Stimulated activated CD4-positive, alpha-beta T cell treated with anti-CD3 and anti-CD28 coated beads, Interleukin-2, amount 100 ng/mL, for 4 hours (primary cell): ENCODE results near the gene TJAP1.
"Not testable (repeated sequence)": the region's sequence is repeated elsewhere in the genome, so short reads cannot be mapped to it uniquely, and the experiment has no call there.

Source experiments
- DNase-seq: peaks from one replicate; pipeline ENCODE4 v3.0.0-alpha.2; 2020; ENCODE audit warnings: low read depth

Gene TJAP1

DNA sequence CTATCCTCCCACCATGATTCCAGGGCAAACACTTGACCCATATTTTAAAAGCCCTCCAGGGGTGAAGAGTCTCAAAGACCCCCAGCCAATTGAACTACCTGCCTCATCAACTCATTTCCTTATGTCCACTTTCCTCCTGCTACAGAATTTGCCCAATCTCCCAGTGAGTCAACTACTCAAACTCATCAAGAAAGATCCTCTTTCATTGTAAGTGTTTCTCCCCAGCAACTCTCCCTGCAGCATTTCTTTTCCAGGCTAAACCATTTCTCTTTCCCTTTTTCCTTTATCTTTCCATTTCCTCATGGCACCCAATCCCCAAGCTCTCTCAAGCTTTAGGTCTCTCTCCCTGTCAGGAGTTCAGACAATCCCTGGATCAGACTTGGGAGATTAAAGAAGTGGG is 23.5 kb upstream of the TJAP1 start:
- no peak for DNase-seq

DNA sequence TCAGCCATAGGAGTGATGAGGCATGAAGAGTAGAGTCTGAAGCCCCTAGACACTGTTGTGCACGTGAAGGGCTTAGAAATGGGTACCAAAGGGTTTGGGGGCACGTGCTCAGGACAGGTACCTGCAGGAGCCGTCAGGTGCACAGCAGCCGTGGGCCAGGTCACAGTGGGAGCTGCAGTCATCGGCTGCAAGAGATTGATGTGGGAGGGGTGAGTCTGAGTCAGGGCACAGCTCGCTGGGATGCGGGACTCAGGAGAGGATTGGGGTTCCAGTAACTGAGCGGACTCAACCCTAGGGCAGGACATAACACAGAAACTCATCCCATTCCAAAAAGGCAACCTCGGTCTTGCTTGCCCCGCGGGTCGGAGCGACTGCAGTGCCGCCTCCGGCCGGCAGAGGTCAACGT is 23.1 kb upstream of the TJAP1 start:
- DNase-seq: peak; percentile 35

DNA sequence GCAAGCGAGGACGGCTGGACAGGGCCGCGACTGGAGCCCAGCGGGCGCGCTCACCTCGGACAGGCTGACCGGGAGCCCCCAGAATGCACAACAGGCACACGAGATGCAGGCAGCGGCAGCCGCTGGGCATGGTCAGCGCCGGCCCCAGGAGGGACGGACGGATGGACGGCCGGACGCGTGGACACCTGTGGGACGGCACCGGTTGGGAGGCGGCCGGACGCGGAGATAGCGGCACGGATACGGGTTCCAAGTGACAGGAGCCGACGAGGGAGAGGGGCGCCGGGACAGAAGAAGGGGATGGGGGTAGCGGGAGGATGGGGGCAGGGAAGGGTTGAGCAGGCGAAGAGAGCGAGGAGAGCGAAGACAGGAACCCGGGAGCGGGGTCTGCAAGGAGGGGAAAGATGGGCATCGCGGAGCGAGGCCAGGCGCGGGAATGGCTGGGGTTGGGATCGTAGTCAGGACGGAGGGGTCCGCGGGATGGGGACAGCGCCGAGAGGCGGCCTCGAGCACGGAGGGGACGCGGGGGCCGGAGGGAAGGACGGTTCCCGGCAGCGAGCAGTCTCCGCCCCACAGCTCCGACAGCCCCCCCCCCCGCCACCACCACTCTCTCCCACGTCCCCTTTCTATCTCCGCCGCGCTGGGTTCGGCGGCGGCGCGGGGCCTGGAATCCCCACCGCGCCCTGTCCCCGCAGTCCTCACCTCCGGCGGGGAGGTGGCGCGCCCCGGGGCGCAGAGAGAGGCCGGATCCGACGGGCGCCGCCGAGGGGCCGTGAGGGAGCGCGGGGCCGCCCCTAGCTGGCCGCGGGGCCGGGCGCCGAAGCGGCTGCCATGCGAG is 22.5 kb upstream of the TJAP1 start:
- peak; percentile 23 for DNase-seq

DNA sequence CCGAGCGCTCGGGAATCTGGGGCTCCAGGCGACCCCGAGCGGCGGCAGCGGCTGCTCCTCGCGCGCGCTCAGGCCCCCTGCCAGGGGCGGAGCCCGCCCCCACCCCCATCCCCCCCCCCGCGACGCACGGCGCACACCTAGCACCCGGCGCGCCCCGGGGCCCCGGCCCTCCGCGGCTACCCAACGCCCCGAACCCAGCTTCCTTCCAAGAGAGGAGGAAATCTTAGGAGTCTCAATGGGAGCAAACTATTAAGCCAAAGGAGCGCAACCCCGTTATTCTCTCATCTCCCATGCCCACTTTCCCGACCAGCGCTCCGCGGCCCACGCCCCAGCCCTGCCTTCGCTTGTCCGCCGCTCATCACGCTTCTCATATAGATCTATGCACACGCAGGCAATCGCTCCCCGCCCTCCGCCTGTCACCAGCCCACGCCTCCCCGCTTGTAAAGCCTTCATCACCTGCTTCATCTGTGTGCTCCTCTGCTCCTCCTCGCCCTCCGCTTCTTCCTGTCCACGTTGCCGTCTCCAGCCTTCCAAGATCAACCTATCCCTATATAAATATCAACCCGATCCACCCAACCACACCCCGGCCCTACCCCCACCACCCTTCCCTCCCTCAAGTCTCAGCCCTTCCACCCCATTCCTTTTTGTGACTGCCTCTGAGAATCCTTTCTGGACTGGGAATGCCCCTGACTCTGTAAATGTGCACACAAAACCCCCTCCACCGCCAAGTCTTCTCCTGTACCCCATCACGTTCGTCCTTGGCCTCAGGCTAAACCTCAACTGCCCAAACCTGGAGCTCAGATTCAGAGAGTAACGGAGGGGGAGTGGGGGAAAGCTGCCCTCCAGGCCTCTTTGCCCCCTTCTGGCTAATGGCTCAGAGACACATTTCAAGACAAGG is 21.6 kb upstream of the TJAP1 start, which contains the start of gene DLK2:
DLK2 (minus strand) TSS at position 18 of the 898 bp plus-strand sequence. CDS start 723 bp downstream, outside the sequence.
- DNase-seq: peak; percentile 71

DNA sequence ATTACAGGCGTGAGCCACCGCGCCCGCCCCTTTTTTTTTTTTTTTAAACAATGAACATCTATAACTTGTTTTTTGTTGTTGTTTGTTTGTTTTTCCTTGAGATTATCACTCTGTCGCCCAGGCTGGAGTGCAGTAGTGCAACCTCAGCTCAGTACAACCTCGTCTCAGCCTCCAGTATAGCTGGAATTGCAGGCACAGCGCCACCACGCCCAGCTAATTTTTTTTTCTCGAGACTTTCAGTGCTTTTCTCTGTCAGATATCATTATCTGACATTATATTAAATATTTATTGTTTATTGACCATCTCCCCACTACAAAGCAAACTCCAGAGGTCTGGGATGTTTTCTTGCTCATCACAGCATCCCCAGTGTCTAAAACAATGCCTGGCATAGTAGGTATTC is 19.7 kb upstream of the TJAP1 start:
- DNase-seq: no peak

DNA sequence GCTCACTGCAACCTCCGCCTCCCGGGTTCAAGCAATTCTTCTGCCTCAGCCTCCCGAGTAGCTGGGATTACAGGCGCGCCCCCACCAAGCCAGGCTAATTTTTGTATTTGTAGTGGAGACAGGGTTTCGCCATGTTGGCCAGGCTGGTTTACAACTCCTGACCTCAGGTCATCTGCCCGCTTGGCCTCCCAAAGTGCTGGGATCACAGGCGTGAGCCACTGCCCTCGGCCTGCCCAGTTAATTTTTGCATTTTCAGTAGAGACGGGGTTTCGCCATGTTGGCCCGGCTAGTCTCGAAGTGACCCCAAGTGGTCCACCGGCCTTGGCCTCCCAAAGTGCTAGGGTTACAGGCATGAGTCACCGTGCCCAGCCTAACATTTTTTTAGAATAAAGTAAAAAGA is 19.2 kb upstream of the TJAP1 start:
- DNase-seq: not testable (repeated sequence)

DNA sequence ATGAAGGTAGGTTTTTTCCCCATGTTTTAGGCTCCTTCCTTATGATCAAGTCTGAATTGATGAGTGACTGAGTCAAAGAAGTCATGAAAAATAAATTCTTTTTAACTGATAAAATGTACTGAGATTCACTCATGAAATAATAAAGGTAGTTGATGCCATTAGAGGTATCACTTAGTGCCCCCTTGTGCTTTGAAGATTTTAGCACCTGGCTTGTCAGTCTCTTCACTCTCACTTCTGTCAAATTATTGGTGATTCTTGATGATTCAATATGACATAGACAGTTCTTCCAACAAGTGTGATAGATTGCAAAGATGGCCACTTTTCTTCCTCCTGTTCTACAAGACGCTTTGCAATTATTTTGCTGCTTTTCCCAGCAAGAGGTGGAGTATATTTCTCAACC is 17.8 kb upstream of the TJAP1 start:
- no peak for DNase-seq

DNA sequence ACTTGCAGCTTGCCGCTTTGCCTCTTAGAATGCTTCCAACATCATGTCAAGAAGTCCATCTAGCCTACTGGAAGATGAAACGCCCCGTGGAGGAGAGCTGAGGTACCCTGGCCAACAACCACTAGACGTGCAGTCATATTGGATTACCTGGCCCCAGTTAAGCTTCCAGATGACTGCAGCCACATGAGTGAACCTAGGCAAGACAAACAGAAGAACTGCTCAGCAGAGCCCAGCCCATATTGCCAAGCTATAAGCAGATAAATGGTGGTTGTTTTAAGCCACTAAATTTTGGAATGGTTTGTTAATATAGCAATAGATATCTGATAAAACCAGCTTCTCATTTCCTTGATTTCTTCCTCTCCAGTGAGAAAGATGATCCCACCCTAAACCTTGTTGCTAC is 17.3 kb upstream of the TJAP1 start:
- no peak for DNase-seq

DNA sequence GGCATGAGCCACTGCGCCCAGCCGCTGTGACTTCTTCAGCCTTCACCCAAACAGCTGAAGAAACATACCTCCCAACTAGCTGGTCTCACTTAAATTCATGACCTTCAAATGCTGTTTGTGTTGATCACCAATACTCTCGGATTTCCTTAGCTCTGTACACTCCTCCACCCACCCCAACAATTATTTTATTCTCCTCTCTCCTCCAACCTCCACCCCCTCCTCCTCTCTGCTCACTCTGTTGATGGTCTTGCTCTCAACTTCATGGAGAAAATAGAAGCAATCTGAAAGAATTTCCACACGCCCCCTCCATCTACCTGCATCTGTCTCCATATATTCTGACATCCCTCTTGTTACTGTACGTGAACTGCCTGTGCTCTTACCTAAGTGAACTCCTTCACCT is 15.4 kb upstream of the TJAP1 start:
- DNase-seq: no peak

DNA sequence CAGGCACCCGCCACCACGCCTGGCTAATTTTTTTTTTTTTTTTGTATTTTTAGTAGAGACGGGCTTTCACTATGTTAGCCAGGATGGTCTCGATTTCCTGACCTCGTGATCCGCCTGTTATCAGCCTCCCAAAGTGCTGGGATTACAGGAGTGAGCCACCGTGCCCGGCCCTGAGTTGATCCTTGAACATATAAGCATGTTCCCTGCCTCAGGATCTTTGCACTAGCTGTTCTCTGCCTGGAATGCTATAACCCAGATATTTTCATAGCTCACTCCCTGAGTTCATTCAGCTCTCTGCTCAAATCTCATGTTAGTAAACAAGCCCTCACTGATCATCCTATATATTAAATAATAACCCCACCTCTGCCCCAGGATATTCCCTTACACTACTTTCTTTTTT is 13.0 kb upstream of the TJAP1 start:
- DNase-seq: no peak

DNA sequence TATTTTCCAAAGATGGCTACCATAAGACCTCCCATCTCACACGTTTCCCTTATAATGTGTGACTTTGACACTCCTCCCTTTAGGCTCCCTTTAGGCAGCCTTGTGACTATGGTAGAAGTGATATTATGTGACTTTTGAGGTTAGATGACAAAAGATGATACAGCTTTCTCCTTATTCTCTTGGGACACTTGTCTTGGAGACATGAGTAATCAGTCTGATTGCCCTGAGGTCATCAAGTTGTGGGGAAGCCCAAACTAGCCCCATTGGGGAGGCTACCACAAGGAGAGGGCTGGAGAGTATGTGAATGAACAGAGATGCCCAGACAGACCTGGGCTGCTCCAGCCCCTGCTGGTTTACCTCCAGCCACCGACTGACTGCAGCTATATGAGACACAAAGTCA is 11.4 kb upstream of the TJAP1 start:
- DNase-seq: no peak

DNA sequence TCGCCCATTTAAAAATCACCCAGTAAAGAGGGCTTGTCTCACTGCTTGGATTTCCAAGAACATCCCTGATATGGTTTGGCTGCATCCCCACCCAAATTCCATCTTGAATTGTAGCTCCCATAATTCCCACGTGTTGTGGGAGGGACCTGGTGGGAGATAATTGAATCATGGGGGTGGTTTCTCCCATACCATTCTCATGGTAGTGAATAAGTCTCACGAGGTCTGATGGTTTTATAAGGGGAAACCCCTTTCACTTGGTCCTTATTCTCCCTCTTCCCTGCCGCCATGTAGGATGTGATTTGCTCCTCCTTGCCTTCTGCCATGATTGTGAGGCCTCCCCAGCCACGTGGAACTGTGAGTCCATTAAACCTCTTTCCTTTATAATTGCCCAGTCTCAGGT is 10.1 kb upstream of the TJAP1 start:
- DNase-seq: not testable (repeated sequence)

DNA sequence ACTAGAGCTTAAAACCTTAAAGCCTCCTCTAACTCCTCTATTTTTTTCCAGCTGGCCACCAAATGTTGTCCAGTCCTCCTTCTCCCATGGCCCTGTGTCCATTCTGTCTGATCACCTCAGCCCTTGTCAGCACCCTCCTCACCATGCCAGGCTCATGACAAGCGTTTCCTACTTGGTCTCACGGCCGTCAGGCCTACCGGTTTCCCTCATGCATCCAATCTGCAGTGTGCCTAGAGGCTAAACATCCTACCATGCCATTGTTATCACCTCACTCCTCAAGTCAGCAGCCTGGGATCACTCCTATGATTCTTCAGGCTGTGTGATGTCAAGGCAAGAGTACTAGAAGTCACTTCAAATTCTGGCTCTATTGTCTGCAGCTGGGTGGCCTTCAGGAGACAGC is 9.6 kb upstream of the TJAP1 start:
- DNase-seq: no peak

DNA sequence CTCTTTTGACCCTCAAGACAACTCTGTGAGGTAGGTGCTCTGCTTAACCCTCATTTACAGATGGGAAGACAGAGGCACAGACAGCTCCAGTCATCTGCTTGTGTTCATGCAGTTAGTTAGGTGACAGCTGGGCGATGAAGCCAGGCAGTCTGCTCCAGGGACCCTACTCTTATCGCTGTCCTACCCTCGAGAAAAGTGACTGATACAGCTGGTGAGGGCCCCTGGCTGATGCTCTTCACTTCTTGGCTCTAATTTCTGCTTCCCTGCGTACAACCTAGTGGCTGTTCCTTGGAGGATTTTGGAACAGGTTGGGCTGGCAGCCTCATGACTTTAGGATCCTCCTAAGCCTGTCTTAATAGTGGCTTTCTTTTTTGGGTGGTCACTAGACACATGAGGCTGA is 9.1 kb upstream of the TJAP1 start:
- no peak for DNase-seq

DNA sequence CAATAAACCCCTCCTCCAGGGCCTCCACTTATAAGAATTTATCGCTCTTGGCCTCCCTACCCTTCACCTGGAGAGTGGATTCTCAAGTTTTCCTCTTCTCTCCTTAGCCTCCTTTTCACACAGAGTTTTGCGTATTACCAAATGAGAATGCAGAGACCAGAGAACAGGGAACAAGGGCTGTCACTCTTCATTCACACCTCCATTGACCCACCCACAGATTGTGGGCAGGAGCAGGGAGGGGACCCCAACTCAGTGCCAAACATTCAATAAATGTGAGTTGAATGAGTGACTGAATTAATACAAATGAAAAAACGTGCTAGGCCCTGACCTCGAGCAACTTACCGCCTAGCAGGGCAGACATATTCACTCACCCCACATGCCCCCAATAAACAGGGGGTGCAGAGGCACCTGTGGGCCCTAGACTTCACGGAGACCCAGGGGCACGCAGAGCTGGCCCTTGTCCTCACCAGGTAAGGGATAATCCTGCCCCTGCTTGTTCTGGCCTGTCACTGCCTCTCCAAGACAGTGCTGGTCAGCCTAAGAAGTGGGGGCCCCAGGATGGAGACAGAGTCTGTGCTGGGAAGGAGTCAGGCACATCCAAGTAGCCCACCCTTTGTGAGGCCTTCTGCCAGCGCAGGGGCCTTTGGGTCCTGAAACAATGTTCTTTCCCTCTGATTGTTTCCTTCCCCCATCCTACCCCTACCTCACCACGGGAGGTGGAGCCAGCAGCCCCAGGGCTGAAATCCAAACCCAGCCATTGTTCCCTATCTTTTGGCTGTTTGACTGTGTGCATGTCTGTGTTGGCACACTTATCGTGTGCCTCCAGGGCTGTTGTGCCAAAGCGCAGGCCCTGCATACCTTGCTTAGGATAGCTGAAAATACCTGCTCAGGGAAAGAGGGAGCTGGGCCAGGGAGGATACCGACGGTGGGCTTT is 8.4 kb upstream of the TJAP1 start:
- DNase-seq: no peak

DNA sequence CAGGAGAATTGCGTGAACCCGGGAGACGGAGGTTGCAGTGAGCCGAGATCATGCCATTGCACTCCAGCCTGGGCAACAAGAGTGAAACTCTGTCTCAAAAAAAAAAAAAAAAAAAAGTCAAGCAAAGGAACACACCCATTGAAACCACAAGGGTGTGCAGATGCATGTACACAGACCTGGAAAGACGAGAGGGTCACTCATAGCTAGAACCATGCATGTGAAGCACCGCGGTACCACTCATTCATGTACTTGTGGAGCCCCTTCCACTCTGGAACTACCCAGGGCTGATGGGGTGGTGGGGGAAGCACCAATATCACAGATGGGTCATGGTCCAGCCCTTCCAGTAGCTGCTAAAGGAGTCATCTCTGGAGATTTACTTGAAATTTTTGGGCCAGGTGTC is 7.4 kb upstream of the TJAP1 start:
- no peak for DNase-seq

DNA sequence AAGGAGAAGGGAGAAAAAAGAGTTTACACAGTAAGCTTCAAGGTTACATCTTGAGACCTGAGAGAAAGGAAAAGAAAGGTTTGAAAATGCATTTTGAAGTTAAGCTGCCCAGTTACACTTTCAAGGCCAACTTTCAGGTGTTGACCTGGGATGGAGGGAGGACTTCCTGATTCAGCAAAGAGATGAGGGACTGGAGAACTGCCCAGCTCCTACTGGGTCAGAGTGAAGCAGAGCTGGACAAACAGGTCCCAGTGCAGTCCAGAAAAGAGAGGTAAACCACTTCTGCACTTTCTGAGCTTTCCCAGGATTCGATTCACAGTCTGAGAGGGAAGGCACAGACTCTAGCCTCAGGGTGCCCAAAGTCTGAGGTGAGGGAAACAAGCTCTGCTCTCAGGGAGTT is 6.0 kb upstream of the TJAP1 start:
- DNase-seq: no peak

DNA sequence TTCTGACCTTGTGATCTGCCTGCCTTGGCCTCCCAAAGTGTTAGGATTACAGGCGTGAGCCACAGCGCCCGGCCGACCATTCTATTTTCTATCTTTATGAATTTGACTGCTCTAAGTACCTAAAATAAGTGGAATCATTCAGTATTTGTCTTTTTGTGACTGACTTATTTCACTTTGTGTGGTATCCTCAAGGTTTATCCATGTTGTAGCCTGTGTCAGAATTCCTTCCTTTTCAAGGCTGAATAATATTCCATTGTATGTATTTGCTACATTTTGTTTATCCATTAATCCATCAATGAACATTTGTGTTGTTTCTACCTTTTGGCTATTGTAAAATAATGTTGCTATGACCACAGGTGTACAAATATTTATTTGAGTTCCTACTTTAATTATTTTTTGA is 4.9 kb upstream of the TJAP1 start:
- DNase-seq: no peak

DNA sequence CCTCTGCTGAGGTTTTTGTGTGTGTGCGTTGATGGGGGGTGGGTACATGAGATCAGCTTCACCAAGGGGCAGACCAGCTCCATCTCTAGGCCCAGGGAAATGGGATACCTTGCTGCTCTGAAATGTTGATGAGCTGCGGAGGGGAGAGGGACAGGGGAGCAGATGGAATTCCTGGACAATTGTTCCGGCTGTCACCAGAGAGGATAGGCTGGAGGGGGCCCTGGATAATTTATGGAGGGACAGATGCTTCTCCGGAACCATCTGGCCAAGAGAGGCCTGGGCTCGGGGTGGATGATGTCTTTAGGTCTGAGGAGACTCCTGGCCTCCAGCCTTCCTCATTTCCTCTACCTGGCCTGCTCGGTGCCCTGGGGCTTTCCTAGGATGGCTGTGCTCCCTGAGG is 1.9 kb upstream of the TJAP1 start:
- no peak for DNase-seq

DNA sequence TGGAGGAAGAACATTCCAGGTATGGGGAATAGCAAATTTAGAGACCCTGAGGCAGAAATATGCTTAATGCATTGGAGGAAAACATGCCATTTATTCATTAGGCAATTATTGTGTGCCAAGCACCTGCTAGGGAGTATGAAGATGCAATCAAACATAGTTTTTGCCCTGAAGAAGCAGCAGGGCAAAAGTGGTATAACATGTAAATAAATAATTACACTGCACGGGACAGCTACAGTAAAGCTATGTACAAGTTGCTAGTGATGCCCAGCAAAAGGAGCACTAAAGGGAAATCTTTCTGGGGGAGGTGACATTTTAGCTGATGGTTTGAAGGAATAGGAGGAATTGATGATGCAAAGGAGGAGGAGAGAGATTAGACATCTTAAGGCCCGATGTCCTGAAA is 624 bp upstream of the TJAP1 start:
- no peak for DNase-seq

DNA sequence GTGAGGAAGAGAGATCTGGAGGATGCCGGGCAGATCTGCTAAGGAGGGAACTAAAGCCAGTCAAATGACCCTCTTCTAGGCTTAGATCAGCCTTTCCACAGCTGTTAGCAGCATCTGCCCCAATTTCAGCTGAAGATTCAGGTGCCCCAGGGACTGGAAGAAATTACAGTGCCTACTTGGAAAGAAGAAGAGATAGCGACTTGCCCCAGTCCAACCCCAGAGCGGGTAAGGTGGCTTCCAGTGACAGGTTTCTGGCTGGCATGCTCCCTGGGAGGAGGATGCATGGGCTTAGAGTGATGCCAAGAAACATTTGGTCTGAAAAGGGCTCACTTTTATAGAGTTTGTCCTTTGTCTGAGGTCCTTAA is 620 bp downstream of the TJAP1 start:
- DNase-seq: no peak

DNA sequence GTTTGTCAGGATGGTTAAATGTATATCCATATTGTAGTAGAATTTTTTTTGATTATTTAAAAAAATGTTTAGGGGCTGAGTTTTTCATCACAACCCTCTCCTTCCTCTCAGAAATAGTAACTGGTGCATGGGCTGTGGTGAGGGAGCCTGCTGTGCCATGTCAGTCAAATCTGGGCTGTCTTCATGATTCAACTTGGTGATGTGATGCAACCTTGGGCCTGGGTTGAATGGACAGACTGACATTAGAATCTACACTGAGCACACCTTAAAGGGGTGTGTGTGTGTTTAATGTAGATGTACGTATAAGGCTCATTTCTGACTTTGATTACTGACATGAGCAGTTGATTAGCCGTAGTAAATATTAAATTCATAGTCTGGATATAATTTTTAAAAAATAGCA is 3.7 kb downstream of the TJAP1 start:
- DNase-seq: no peak
